Hepatocyte (in vitro differentiated cells): ENCODE measurements around the gene MOB1A. TPM values are rescaled to one million over a fixed set of nuclear protein-coding genes. Genes with fewer than 3 reads are reported as not detected.

Experiments
- DNase-seq: peaks from one replicate; pipeline ENCODE4 v3.0.0-alpha.2; 2016; ENCODE audit warnings: low spot score
- H2AFZ ChIP-seq: fragments of 200-600 bp; sonication (generic); 2 replicates; pipeline ENCODE4 v1.6.0; 2016; ENCODE audit warnings: antibody characterized with exemption, mild to moderate bottlenecking
- H3K27ac ChIP-seq: fragments of 200-600 bp; sonication (generic); 2 replicates; pipeline ENCODE4 v1.5.1; 2016; ENCODE audit warnings: mild to moderate bottlenecking
- H3K27me3 ChIP-seq: fragments of 200-600 bp; sonication (generic); 2 replicates; pipeline ENCODE4 v1.6.1; 2016
- H3K36me3 ChIP-seq: fragments of 200-600 bp; sonication (generic); replicated peaks from 2 replicates; pipeline ENCODE4 v1.5.1; 2016; ENCODE audit warnings: low read depth; ENCODE audit not compliant: insufficient read depth
- H3K4me1 ChIP-seq: fragments of 200-600 bp; sonication (generic); 2 replicates; pipeline ENCODE4 v1.5.1; 2016; ENCODE audit warnings: mild to moderate bottlenecking, moderate library complexity; ENCODE audit not compliant: insufficient read depth
- H3K4me2 ChIP-seq: fragments of 200-600 bp; sonication (generic); 2 replicates; pipeline ENCODE4 v1.6.0; 2016
- H3K4me3 ChIP-seq: fragments of 200-600 bp; sonication (generic); 2 replicates; pipeline ENCODE4 v1.5.1; 2016; ENCODE audit warnings: mild to moderate bottlenecking
- H3K79me2 ChIP-seq: fragments of 200-600 bp; sonication (generic); 2 replicates; pipeline ENCODE4 v1.6.0; 2017; ENCODE audit warnings: mild to moderate bottlenecking
- H3K9me2 ChIP-seq: fragments of 200-600 bp; sonication (generic); replicated peaks from 2 replicates; pipeline ENCODE4 v1.6.0; 2017; ENCODE audit warnings: mild to moderate bottlenecking; ENCODE audit not compliant: insufficient read depth
- H3K9me3 ChIP-seq: fragments of 200-600 bp; sonication (generic); 2 replicates; pipeline ENCODE4 v1.5.1; 2016; ENCODE audit warnings: low read depth, mild to moderate bottlenecking
- H4K20me1 ChIP-seq: fragments of 200-600 bp; sonication (generic); 2 replicates; pipeline ENCODE4 v1.6.0; 2016; ENCODE audit warnings: mild to moderate bottlenecking; ENCODE audit not compliant: insufficient read depth, poor library complexity, severe bottlenecking
- CTCF ChIP-seq: fragments of 200-600 bp; sonication (generic); IDR thresholded peaks from 2 replicates; pipeline ENCODE4 v1.5.1; 2016; ENCODE audit warnings: antibody characterized with exemption, mild to moderate bottlenecking; ENCODE audit not compliant: poor library complexity
- EZH2 ChIP-seq: fragments of 200-600 bp; sonication (generic); IDR thresholded peaks from 2 replicates; pipeline ENCODE4 v1.6.1; 2016; ENCODE audit warnings: antibody characterized with exemption, mild to moderate bottlenecking, borderline replicate concordance
- EZH2phosphoT487 ChIP-seq: fragments of 200-600 bp; sonication (generic); IDR thresholded peaks from one replicate; pipeline ENCODE4 v1.6.1; 2018; ENCODE audit warnings: antibody characterized with exemption, mild to moderate bottlenecking, low read depth, moderate library complexity; ENCODE audit not compliant: unreplicated experiment, severe bottlenecking
- WGBS: methylation state at CpG from one replicate; pipeline ENCODE4 v1.1.6; 2016; ENCODE audit warnings: low lambda C conversion rate; ENCODE audit errors: missing lambda C conversion rate; 5-methylcytosine and 5-hydroxymethylcytosine counted together
- polyA plus RNA-seq: library from polyadenylated mRNA; unstranded; fragments of >200 nt; fragmentation: Nextera tagmentation; extraction: Ambion mirVana; gene quantifications from 2 replicates; pipeline ENCODE4 v1.2.1, GENCODE V29; 2016
- total RNA-seq: library from RNA; depleted of rRNA; stranded (reverse); fragments of >200 nt; gene quantifications from 2 replicates; pipeline ENCODE4 v1.2.3, GENCODE V29; 2014

Gene MOB1A
- total and polyA plus RNA-seq, 2 experiments from 2014 or later = 43.3 to 100 TPM

DNA sequence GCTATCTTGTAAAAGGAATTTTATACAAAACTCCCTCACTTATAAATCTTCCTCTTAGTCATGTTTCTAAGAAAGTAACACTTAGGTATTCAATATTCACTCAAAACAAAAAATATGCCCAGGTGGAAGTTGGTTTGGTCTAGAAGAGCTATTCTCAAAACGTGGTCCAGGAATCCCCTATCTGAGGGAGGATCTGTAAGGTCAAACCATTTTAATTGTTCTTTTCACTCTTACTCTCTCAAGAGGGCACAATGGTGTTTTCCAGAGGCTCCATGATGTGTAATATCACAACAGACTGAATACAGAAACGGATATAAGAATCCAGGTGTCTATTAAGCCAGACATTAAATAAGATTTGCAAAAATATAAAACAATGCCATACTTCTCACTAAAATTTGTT is 9.9 kb downstream of the MOB1A start:
- H3K9me3 ChIP-seq = no peaks in the 10 kb centered on the region
- H3K9me2 ChIP-seq = no peaks in the 10 kb centered on the region
- H3K27ac ChIP-seq = no peak overlapping the region
- DNase-seq = no peak
- H3K27me3 ChIP-seq = no peaks in the 10 kb centered on the region
- H2AFZ ChIP-seq = no peak overlapping the region
- 74% methylated on average over 2 of the region's 2 CpGs for WGBS
- no peaks in the 10 kb centered on the region for H3K4me1 ChIP-seq
- peaks cover 16% of the 10 kb centered on the region for H4K20me1 ChIP-seq
- TF ChIP-seq EZH2phosphoT487 (no peak), CTCF (no peak), EZH2 (no peak)
- no peaks in the 10 kb centered on the region for H3K36me3 ChIP-seq
- H3K4me2 ChIP-seq = no peak overlapping the region
- no peak overlapping the region for H3K4me3 ChIP-seq
- H3K79me2 ChIP-seq = peaks cover 89% of the 10 kb centered on the region

GRCh38 chr2:74164761-74165160 is 13.9 kb downstream of the MOB1A start:
- no peaks in the 10 kb centered on the region for H3K9me3 ChIP-seq
- no peaks in the 10 kb centered on the region for H3K9me2 ChIP-seq
- 96% methylated on average over 1 of the region's 1 CpG for WGBS
- no peak overlapping the region for H2AFZ ChIP-seq
- no peak overlapping the region for H3K4me3 ChIP-seq
- no peaks in the 10 kb centered on the region for H3K4me1 ChIP-seq
- no peak overlapping the region for H3K27ac ChIP-seq
- no peak for DNase-seq
- peaks cover 3% of the 10 kb centered on the region for H4K20me1 ChIP-seq
- peaks cover 76% of the 10 kb centered on the region for H3K79me2 ChIP-seq
- no peak overlapping the region for H3K4me2 ChIP-seq
- TF ChIP-seq CTCF = no peak
- no peak for TF ChIP-seq EZH2phosphoT487
- no peak for TF ChIP-seq EZH2
- no peaks in the 10 kb centered on the region for H3K36me3 ChIP-seq
- no peaks in the 10 kb centered on the region for H3K27me3 ChIP-seq

DNA sequence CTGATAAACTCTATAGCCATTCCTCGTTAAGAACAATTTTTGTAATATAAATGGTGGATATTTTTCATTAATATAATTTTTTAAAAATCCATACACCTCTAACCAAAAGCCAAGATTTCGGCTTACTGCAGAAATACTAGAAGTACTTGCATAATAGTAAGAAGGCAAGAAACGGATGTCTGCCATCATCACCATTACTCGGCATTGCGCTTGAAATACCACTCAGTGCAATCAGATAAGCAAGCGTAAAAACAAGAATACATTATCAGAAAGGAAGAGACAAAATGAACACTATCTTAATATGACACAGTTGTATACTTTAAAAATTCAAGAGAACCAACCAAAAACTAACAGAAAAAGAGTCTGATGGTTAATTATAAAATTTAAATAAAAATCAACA is 15.7 kb downstream of the MOB1A start:
- peaks cover 3% of the 10 kb centered on the region for H4K20me1 ChIP-seq
- H3K27ac ChIP-seq = no peak overlapping the region
- H3K4me3 ChIP-seq = no peak overlapping the region
- peaks cover 64% of the 10 kb centered on the region for H3K79me2 ChIP-seq
- no peak for DNase-seq
- H3K9me2 ChIP-seq = no peaks in the 10 kb centered on the region
- H3K4me1 ChIP-seq = no peaks in the 10 kb centered on the region
- no peaks in the 10 kb centered on the region for H3K36me3 ChIP-seq
- TF ChIP-seq CTCF = no peak
- no peak for TF ChIP-seq EZH2
- no peak for TF ChIP-seq EZH2phosphoT487
- H2AFZ ChIP-seq = no peak overlapping the region
- WGBS = 96% methylated on average over 6 of the region's 6 CpGs
- H3K9me3 ChIP-seq = no peaks in the 10 kb centered on the region
- no peaks in the 10 kb centered on the region for H3K27me3 ChIP-seq
- no peak overlapping the region for H3K4me2 ChIP-seq

DNA sequence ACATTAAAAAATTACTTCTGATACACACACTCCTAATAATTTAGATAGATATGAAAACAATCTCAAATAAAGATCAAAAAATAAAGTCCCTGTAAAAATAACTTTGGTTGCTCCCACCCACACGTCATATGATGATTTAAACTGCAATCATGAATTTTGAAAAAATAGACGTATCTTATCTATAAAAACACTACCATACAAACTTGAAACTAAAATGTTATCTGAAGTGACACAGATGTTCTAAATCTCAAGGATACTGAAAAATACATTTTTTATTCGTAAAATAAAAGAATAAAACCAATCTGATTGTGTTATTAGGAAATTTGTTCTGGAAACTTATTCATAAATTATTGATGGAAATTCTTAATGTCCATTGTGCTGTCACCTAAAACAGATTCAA is 22.8 kb downstream of the MOB1A start:
- Histone ChIP-seq H3K27me3 (no peaks in the 10 kb centered on the region), H3K79me2 (peaks cover 13% of the 10 kb centered on the region), H3K27ac (no peak overlapping the region), H3K36me3 (no peaks in the 10 kb centered on the region), H3K9me2 (no peaks in the 10 kb centered on the region), H3K9me3 (no peaks in the 10 kb centered on the region), H3K4me2 (no peak overlapping the region), H3K4me3 (no peak overlapping the region), H2AFZ (no peak overlapping the region), H4K20me1 (peaks cover 3% of the 10 kb centered on the region), H3K4me1 (no peaks in the 10 kb centered on the region)
- DNase-seq = no peak
- 97% methylated on average over 3 of the region's 3 CpGs for WGBS
- TF ChIP-seq CTCF = no peak
